Adrenal gland (tissue), 5 donors: Measurements from ENCODE around the gene SRSF9.

Experiments used
- POLR2A ChIP-seq, 2 donors: fragments of 450-650 bp; IDR thresholded peaks; one replicate each; pipeline ENCODE4 v1.6.1; 2017; ENCODE audit warnings: antibody characterized with exemption in 2 of 2, mild to moderate bottlenecking in 2 of 2, moderate library complexity in 1 of 2
- TF ChIP-seq, protein P1 (sequence below), 6 experiments: fragments of 450-650 bp in 4 of 6; fragments of 200-600 bp in 2 of 6; sonication (generic) in 1 of 6; IDR thresholded peaks; 1 replicate in 5 of 6; 2 replicates in 1 of 6; pipeline versions ENCODE4 v1.5.1 to v1.8.0; 2016 to 2021; ENCODE audit warnings: antibody characterized with exemption in 6 of 6, mild to moderate bottlenecking in 2 of 6, moderate library complexity in 1 of 6
- donor health status: DM: no; HTN: no; CAD: no.

DNA sequence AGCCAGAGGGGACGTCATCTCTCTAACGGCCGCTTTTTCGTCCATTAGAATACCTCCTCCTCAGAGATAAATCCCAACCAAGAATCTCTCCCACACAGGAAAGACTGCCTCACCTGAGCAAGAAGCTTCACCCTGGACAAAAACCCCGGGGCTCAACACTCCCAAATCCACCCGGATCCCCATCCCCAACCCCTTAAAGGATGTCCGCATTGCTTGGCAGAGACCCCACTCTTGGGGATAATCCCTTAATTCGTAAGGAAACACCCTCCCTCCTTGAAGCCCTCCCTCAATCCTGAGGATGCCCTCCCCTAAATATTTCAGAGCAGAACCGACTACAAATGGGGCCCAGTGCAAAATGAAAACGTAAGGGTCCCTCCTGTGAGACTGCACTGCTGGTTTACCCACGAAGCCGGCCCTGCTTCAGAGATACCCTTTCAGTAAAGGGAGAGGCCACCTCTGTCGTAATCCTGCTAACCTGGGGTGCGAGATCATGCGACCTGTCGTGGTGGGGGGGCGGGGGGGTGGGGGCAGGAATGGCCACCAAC, 25.7 kb upstream of the SRSF9 start:
- TF ChIP-seq, protein P1, sequence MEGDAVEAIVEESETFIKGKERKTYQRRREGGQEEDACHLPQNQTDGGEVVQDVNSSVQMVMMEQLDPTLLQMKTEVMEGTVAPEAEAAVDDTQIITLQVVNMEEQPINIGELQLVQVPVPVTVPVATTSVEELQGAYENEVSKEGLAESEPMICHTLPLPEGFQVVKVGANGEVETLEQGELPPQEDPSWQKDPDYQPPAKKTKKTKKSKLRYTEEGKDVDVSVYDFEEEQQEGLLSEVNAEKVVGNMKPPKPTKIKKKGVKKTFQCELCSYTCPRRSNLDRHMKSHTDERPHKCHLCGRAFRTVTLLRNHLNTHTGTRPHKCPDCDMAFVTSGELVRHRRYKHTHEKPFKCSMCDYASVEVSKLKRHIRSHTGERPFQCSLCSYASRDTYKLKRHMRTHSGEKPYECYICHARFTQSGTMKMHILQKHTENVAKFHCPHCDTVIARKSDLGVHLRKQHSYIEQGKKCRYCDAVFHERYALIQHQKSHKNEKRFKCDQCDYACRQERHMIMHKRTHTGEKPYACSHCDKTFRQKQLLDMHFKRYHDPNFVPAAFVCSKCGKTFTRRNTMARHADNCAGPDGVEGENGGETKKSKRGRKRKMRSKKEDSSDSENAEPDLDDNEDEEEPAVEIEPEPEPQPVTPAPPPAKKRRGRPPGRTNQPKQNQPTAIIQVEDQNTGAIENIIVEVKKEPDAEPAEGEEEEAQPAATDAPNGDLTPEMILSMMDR (IDR thresholded peaks at IDR 0.05) = no peak
- TF ChIP-seq POLR2A (IDR thresholded peaks at IDR 0.05) = no peak
